ENCODE data around the gene TNS1. TPM values are rescaled to one million over a fixed set of nuclear protein-coding genes. Genes with fewer than 3 reads are reported as not detected.
A peak's percentile ranks its signal among the peaks of the same experiment; 100 is the strongest.

The TNS1 gene
- total RNA-seq, 2 donors from 2014 or later, result 0.27 to 5.1 TPM

GRCh38 chr2:217846321-217846743 lies 156.5 kb downstream of the TNS1 start:
- Mint-ChIP-seq H3K27ac (no peak overlapping the region), H3K9me3 (no peaks in the 10 kb centered on the region), H3K36me3 (no peaks in the 10 kb centered on the region)
- no peak for DNase-seq (ENCODE audit: low spot score in 2 of 2)
- ATAC-seq, result no peak

- Mint-ChIP-seq H3K27ac (no peak overlapping the region), H3K9me3 (no peaks in the 10 kb centered on the region), H3K36me3 (no peaks in the 10 kb centered on the region)
- DNase-seq (ENCODE audit: low spot score in 2 of 2) (no peak), ATAC-seq (no peak)
Measured at GRCh38 chr2:217845301-217845700, 157.5 kb downstream of the TNS1 start.

GRCh38 chr2:217844696-217845095 lies 158.1 kb downstream of the TNS1 start:
- H3K36me3 Mint-ChIP-seq, result no peaks in the 10 kb centered on the region
- no peak for DNase-seq (ENCODE audit: low spot score in 2 of 2)
- no peak overlapping the region for H3K27ac Mint-ChIP-seq
- ATAC-seq, result no peak
- no peaks in the 10 kb centered on the region for H3K9me3 Mint-ChIP-seq

DNA sequence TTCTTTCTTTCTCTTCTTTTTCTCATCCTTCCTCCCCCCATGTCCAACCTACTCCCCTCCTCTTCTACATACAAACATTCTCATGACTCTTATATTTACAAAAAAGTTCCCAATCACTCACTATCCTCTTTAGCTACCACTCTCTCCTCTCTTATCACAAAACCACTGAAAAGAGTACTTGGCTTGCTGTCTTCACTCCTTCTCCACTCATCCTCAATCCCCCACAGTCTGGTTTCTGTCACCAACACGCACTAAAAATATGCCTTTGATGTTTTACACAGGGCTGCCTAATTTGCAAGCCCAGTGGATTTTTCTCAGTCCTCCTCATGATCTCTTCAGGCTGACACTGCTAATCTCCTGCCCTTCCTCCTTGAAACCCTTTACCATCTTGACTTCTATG lies 159.5 kb downstream of the TNS1 start:
- Mint-ChIP-seq H3K36me3 (no peaks in the 10 kb centered on the region), H3K9me3 (no peaks in the 10 kb centered on the region), H3K27ac (no peak overlapping the region)
- ATAC-seq (no peak), DNase-seq (ENCODE audit: low spot score in 2 of 2) (no peak)

- Mint-ChIP-seq H3K36me3 (no peaks in the 10 kb centered on the region), H3K9me3 (no peaks in the 10 kb centered on the region), H3K27ac (no peak overlapping the region)
- no peak for DNase-seq (ENCODE audit: low spot score in 2 of 2)
- ATAC-seq, result no peak
Measured at GRCh38 chr2:217842017-217842416, 160.8 kb downstream of the TNS1 start.

- Mint-ChIP-seq H3K36me3 (no peaks in the 10 kb centered on the region), H3K27ac (no peak overlapping the region)
- ATAC-seq, result no peak
Measured at GRCh38 chr2:217840522-217840921, 162.3 kb downstream of the TNS1 start.

GRCh38 chr2:217839750-217840107 lies 163.1 kb downstream of the TNS1 start:
- ATAC-seq (no peak), DNase-seq (ENCODE audit: low spot score in 2 of 2) (no peak)
- Mint-ChIP-seq H3K36me3 (no peaks in the 10 kb centered on the region), H3K27ac (peak overlapping the region in 1 of 2 donors; percentile 25), H3K9me3 (no peaks in the 10 kb centered on the region)

More at GRCh38 chr2:217840522-217840921, 162.3 kb downstream of the TNS1 start:
- no peaks in the 10 kb centered on the region for H3K9me3 Mint-ChIP-seq
- DNase-seq (ENCODE audit: low spot score in 2 of 2), result no peak

DNA sequence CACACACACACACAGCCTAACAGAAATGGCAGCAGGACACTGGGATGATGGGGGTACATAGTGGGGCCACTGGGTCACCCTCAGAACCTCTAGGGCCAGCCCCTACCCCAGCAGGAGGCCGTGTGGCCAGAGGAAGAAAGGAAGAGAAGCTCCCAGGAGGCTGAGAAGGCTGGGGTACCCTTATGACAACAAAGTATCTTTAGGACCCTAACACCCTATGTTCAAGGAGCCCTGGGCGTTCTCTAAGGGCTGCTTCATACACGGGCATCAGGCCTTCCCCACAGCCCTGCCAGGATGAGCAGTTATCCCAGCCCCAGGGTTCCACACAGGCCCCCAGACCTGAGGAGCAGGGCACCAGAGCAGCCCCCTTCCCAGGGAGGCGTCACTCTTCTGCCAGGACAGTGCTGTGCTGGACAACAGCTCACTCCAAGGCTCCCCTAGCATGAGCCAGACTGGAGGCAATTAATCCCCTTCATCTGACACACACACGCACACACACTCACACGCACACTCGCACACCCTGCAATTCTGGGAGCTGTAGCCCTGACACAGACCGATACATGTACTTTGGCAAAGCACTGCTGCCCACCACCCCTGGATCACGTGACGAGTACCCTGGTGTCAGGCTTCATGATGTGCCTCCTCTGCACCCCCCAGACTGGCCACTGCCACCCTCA lies 163.6 kb downstream of the TNS1 start:
- no peak for ATAC-seq
- Mint-ChIP-seq H3K27ac (peak overlapping the region in 1 of 2 donors; percentile 25), H3K9me3 (no peaks in the 10 kb centered on the region), H3K36me3 (no peaks in the 10 kb centered on the region)
- DNase-seq (ENCODE audit: low spot score in 2 of 2), result no peak

GRCh38 chr2:217838409-217838831 lies 164.4 kb downstream of the TNS1 start:
- H3K9me3 Mint-ChIP-seq, result no peaks in the 10 kb centered on the region
- no peak overlapping the region for H3K27ac Mint-ChIP-seq
- no peak for ATAC-seq
- H3K36me3 Mint-ChIP-seq, result no peaks in the 10 kb centered on the region
- DNase-seq (ENCODE audit: low spot score in 2 of 2), result no peak

DNA sequence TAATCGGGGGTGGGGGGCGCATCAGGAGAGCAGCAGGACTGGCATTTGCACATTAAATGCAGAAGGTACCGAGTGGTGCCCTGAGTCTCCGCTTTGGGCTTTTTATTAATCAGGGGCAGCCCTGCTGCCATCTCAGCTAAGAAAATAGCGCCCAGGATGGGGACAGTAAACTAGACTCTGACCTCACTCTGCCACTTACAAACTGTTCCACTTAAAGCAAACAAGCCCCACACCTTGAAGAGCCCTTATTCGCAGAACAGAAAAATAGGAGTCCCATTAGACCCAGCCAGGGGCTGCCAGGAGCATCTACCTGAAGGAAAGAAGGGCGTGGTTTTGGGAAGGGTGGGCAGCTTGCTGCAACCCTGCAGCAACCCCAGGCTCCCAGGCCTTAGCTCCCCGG lies 165.3 kb downstream of the TNS1 start:
- no peak for ATAC-seq
- Mint-ChIP-seq H3K27ac (no peak overlapping the region), H3K9me3 (no peaks in the 10 kb centered on the region), H3K36me3 (no peaks in the 10 kb centered on the region)
- no peak for DNase-seq (ENCODE audit: low spot score in 2 of 2)

- no peaks in the 10 kb centered on the region for H3K36me3 Mint-ChIP-seq
- no peak for DNase-seq (ENCODE audit: low spot score in 2 of 2)
- H3K27ac Mint-ChIP-seq, result no peak overlapping the region
- ATAC-seq, result no peak
- no peaks in the 10 kb centered on the region for H3K9me3 Mint-ChIP-seq
Measured at GRCh38 chr2:217836901-217837491, 165.8 kb downstream of the TNS1 start.

DNA sequence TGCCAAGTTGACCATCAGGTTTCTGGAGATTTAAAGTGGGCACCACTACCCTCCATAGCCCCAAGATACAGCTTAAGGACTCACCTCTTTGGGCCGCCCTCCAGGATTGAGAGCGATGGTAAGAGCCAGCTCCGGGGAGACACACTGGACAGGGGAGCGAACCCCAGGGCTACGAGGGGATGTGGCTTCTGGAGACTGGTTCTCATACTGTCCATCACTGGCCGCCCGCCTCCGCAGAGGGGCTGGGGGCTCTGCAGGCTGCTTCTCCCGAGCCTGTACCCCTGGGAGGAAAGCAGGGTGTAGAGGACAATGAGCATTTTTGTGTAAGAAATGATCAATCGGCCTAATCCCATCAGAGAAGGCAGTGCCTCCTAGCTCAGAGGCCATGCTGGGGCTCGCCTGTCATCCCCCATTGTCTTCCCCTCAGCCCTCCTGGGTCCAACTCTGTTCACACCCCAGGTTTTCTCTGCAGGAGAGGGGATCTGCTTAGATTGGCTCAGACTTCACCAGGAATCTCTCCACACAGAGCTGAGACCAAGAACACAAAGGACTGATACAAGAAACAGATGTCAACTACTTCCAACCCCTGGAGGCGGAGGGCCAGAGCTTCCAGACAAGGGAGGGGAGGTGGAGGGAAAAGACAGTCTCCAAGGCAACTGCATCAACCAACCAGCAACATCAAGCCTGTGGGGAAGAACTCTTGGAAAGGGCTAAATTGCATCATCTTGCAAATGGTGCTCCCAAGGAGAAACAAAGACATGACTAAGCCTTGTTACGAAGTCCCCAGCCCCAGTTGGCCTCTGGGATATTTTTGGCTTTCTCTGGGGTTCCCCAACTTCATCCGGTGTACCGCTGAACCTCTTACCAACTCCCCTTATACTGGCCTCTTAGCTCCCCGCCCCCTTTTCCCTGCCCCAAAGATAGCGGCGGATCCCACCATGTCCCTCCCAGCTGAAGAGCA lies 166.6 kb downstream of the TNS1 start:
- no peak for ATAC-seq
- no peaks in the 10 kb centered on the region for H3K36me3 Mint-ChIP-seq
- DNase-seq (ENCODE audit: low spot score in 2 of 2), result no peak
- no peak overlapping the region for H3K27ac Mint-ChIP-seq
- H3K9me3 Mint-ChIP-seq, result no peaks in the 10 kb centered on the region

DNA sequence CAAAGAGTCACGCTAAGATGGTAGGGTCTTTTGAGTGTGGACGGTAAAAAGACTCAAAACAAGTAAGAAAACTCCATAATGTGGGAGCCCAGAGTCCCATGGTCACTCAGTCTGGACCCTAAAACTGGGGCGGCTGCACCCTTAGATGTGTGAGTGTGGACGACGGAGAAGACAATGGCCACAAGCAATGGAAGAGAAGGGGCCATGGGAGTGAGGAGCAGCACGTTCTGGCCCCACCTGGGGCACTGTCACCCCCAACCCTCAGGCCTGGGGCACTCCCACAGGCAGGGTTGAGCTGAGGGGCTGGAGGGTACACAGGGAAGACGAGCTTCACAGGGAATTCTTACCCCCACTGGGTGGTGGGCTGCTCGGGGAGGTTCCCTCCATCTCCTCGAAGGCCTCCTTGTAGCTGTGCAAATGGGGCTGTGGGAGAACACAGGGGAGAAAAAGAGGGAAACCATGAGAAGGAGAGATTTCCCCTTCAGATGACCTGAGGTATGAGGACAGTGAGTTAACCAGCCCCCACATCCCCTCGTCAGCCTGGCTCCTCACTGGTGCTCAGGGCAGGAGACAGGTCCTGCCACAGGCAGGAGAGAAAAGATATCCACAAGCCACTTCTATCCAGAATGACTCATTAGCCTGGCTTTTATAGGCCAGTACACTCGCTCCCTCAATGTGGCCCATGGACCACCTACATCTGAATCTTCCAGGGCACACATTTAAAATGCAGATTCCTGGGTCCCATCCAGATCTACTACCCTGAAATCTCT lies 167.9 kb downstream of the TNS1 start:
- ATAC-seq (no peak), DNase-seq (ENCODE audit: low spot score in 2 of 2) (no peak)
- Mint-ChIP-seq H3K27ac (peak overlapping the region in 1 of 2 donors; percentile 2), H3K9me3 (no peaks in the 10 kb centered on the region), H3K36me3 (no peaks in the 10 kb centered on the region)

DNA sequence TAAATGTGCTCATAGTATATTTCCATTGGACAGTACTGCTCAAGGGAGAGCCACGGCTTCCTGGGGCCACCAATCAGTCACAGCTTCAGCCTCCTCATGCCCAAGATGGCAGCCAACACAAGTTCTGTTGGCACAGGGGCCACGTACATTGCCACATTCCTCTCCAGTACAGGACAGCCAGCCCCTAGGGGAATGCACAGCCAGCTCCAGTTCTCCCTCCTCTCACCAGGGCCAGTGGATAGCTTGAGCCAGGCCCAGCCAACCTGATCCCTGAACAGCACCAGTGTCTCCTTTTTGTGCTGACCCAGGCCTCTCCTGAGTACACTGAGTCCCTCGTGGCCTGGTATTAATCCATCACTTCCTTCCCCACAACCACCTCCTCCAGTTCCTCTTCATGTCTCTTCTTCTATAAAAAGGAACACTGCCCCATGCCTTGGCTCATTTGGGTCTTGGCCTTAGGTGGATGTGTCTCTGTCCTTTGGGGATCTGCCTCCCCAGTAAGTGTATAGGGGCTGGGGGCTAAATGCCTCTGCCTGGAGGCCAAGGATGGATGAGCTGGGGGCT lies 168.7 kb downstream of the TNS1 start:
- Mint-ChIP-seq H3K9me3 (no peaks in the 10 kb centered on the region), H3K27ac (peak overlapping the region in 1 of 2 donors; percentile 2), H3K36me3 (no peaks in the 10 kb centered on the region)
- ATAC-seq (no peak), DNase-seq (ENCODE audit: low spot score in 2 of 2) (no peak)

DNA sequence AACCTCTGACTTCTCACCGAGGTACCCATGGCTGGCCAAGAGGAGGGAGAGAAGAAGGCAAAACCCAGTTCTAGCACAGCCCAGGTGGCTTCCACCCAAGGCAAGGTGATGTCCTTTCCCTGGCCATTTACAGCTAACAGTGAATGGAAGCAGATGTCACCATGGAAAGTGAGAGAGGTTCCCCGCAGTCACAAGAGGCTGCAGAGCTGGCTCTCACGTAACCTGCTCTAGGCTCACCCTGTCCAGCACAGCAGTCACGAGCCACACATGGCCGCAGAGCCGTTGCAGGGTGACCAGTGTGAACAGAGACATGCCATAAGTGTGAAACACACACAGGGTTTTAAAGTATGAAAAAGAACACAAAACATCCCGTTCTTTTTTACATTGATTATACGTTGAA lies 169.4 kb downstream of the TNS1 start:
- no peak for ATAC-seq

GRCh38 chr2:217832987-217833386 lies 169.8 kb downstream of the TNS1 start:
- H3K9me3 Mint-ChIP-seq, result no peaks in the 10 kb centered on the region
- ATAC-seq (no peak), DNase-seq (ENCODE audit: low spot score in 2 of 2) (no peak)
- H3K36me3 Mint-ChIP-seq, result no peaks in the 10 kb centered on the region
- no peak overlapping the region for H3K27ac Mint-ChIP-seq

More for the DNA sequence above, 169.4 kb downstream of the TNS1 start:
- no peaks in the 10 kb centered on the region for H3K9me3 Mint-ChIP-seq
- no peak for DNase-seq (ENCODE audit: low spot score in 2 of 2)
- no peaks in the 10 kb centered on the region for H3K36me3 Mint-ChIP-seq
- no peak overlapping the region for H3K27ac Mint-ChIP-seq
